ENCODE data around the gene ITIH1.

Gene ITIH1

GRCh38 chr3:52830535-52831258, 53.3 kb downstream of the ITIH1 start, which contains the start of gene ITIH4:
Gene ITIH4 (minus strand): TSS chr3:52830672. CDS start chr3:52830642, 30 bp downstream.
- TF ChIP-seq SIN3A (IDR thresholded peaks at IDR 0.05; ENCODE audit: borderline replicate concordance, insufficient read depth, low read length) (no peak), REST (IDR thresholded peaks at IDR 0.05; ENCODE audit: insufficient read depth in 1 of 2, low read depth in 2 of 2, low read length in 2 of 2) (no peak), TAF1 (IDR thresholded peaks at IDR 0.05; ENCODE audit: borderline replicate concordance, insufficient read depth, low read length) (no peak), FOXP2 (optimal IDR thresholded peaks at IDR 0.05; ENCODE audit: borderline replicate concordance, extremely low read depth, extremely low read length, insufficient read depth) (no peak)

GRCh38 chr3:52831500-52832301, 54.3 kb downstream of the ITIH1 start:
- TF ChIP-seq TAF1 (IDR thresholded peaks at IDR 0.05; ENCODE audit: borderline replicate concordance, insufficient read depth, low read length): no peak
- no peak for TF ChIP-seq REST (IDR thresholded peaks at IDR 0.05; ENCODE audit: insufficient read depth in 1 of 2, low read depth in 2 of 2, low read length in 2 of 2)
- TF ChIP-seq SIN3A (IDR thresholded peaks at IDR 0.05; ENCODE audit: borderline replicate concordance, insufficient read depth, low read length): no peak
- TF ChIP-seq POLR2AphosphoS5 (IDR thresholded peaks at IDR 0.05; ENCODE audit: low read depth, low read length): no peak
- no peak for TF ChIP-seq FOXP2 (optimal IDR thresholded peaks at IDR 0.05; ENCODE audit: borderline replicate concordance, extremely low read depth, extremely low read length, insufficient read depth)

GRCh38 chr3:52833202-52833601, 55.8 kb downstream of the ITIH1 start:
- no peak for TF ChIP-seq POLR2AphosphoS5 (IDR thresholded peaks at IDR 0.05; ENCODE audit: low read depth, low read length)
- no peak for TF ChIP-seq REST (IDR thresholded peaks at IDR 0.05; ENCODE audit: insufficient read depth in 1 of 2, low read depth in 2 of 2, low read length in 2 of 2)
- no peak for TF ChIP-seq TAF1 (IDR thresholded peaks at IDR 0.05; ENCODE audit: borderline replicate concordance, insufficient read depth, low read length)
- no peak for TF ChIP-seq FOXP2 (optimal IDR thresholded peaks at IDR 0.05; ENCODE audit: borderline replicate concordance, extremely low read depth, extremely low read length, insufficient read depth)
- TF ChIP-seq SIN3A (IDR thresholded peaks at IDR 0.05; ENCODE audit: borderline replicate concordance, insufficient read depth, low read length): no peak

GRCh38 chr3:52834871-52835501, 57.6 kb downstream of the ITIH1 start, which contains the start of gene MUSTN1:
Gene MUSTN1 (minus strand): TSS chr3:52835019. CDS start chr3:52834948, 71 bp downstream.
- TF ChIP-seq FOXP2 (optimal IDR thresholded peaks at IDR 0.05; ENCODE audit: borderline replicate concordance, extremely low read depth, extremely low read length, insufficient read depth) (no peak), REST (IDR thresholded peaks at IDR 0.05; ENCODE audit: insufficient read depth in 1 of 2, low read depth in 2 of 2, low read length in 2 of 2) (no peak), SIN3A (IDR thresholded peaks at IDR 0.05; ENCODE audit: borderline replicate concordance, insufficient read depth, low read length) (no peak), TAF1 (IDR thresholded peaks at IDR 0.05; ENCODE audit: borderline replicate concordance, insufficient read depth, low read length) (no peak), POLR2AphosphoS5 (IDR thresholded peaks at IDR 0.05; ENCODE audit: low read depth, low read length) (no peak)
